Mesenteric fat pad (tissue), 1 donor: ENCODE measurements around the gene AGT. TPM values are rescaled to one million over a fixed set of nuclear protein-coding genes. Genes with fewer than 3 reads are reported as not detected.
"Not testable (repeated sequence)": the region's sequence is repeated elsewhere in the genome, so short reads cannot be mapped to it uniquely, and the experiment has no call there.

Experiments used
- DNase-seq: peaks from one replicate; pipeline ENCODE4 v3.0.0-alpha.2; 2020; ENCODE audit warnings: low spot score
- total RNA-seq: library from RNA; stranded (reverse); fragmentation: NEBNext Ultra II Directional; extraction: Animal tissue kit (Norgen Biotek cat#: 25700); gene quantifications from one replicate; pipeline ENCODE4 v1.2.1, GENCODE V29; 2021
- donor health status: DM: yes; HTN: yes; CAD: no.

Gene AGT
- total RNA-seq, 1 donor from 2014 or later = 3.7 TPM

DNA sequence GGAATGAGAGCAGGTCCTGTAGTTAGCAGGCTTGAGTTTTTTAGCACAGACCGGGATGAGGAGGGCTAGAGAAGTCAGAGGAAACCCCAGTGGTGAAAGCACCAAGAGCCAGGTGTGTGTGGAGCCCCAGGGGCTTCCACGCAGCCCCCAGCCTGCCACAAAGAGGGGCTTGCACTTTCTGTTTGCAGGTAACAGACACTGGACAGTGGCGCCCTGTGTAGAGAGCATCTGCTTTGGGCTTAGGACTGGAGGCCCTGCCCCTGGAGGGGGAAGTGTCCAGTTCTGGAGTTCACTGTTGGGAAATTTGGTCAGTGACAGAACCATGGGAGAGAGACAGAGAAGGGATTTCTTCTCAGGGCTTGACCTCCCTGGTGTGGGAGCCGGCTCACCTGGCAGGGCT is 19.5 kb downstream of the AGT start:
- DNase-seq = no peak

GRCh38 chr1:230693777-230694176 is 20.1 kb downstream of the AGT start:
- peak; percentile 71 for DNase-seq

DNA sequence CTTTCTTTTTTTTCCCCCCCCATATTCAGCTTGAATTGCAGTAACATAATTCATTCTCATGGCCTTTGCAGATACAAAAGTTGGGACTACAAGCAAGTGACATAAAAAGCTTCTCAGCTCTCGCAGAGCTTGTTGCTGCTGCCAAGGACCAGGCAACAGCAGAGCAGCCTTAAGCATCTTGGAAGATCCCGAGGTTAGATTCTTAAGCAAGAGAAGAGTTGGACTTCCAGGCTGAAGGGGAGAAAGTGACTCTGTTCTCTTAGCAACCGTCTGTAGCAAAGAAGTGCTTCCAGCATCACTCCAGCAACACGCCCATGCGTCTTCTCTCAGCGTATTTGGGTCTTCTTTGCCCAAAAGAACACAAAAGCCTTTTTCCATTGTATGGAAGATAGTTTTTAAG is 20.7 kb downstream of the AGT start:
- DNase-seq = no peak

DNA sequence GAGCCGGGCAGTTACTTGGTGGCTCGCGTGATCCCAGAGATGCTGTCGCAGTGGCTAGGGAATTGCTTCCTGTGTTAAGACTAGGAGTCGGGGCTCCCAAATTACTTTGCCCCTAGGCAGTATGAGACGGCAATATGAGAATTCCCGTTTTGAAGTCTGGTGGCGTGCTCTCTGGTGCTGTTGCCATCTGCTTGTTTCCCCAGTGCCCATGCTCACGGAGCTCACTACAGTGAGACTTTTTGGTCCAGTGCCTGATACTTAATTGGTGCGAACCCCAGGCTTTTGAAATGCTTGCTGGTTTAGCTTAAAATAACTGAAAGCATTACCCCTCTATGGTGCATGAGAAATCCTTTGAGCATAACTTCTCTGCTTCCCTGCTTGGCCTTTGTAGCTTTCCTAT is 22.3 kb downstream of the AGT start:
- DNase-seq = no peak

DNA sequence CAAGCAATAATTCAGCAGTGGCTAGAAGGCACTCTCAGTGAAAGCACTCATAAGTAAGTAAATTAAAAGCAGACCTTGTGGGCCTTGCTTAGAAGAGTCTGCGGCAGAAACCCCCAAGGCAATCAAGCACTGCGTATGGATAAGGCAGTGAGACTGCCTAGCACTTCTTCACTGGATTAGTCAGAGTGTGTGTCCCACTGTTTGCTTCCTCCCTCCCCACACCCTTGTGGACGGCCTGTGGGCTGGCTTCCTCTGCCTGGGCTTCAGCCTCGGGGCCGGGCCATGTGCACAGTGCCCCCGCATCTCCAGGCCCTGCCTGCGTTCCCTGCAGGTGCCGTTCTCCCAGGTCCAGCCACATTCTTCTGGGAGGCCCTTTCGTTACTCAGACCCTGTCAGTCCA is 23.8 kb downstream of the AGT start:
- no peak for DNase-seq

- no peak for DNase-seq
These were observed 27.2 kb downstream of the AGT start for GRCh38 chr1:230686747-230687146.

DNA sequence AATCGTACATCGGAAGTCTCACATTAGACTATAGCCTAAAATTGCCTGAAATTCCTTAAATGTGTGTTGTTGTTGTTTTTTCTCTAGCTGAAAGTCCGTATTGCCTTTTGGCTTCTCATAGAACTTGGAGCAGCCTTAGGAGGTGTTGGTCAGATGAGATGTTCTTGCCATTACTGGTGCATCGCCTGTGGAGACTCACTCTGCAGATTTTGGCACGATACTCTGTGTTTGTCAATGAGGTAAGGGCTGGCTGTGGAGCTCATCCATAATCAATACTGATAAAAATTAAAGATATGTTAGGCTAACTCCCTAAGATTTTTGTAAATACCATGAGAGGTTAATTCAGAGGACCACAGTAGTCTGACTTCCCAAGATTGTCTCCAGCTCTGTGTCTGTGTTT is 28.9 kb downstream of the AGT start:
- DNase-seq = no peak

- DNase-seq = no peak
These were observed 29.8 kb downstream of the AGT start for GRCh38 chr1:230684146-230684545.

- no peak for DNase-seq
These were observed 30.9 kb downstream of the AGT start for GRCh38 chr1:230682882-230683610.

DNA sequence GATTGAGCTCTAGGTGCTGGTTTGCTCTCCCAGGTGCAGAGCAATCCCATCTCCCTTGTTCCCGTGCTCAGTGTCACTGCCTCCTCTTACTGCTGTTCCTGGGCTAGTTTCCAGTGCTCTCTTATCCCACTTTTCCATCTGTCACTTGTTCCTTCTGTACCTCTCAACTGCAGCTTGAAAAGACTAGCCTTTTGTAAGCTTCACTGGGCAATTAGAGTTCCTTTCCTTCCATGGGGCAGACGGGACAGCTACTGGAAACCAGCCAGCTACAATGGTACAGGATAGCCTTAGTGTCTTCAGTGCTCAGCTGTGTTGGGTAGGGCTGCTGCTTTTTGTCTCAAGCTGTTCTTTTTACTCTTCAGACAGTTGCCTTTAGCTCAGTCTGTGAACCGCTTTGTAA is 31.6 kb downstream of the AGT start:
- no peak for DNase-seq

DNA sequence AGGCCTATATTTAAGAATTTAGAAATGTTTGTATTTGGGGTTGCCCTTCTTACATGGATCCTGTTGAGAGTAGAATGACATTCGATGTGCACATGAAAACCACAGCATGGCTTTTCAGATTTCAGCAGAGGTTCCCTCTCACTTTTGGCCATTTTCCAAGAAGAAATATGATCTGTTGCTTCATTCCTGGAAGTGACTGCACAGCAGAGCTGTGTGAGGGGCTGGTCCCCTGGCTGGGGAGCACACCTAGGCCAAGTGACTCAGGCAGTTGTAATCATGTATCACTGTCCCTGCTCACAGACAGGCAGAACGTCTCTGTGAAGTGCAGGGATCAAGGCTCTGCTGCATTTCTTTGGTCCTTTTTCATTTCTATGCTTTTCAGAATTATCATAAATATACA is 32.3 kb downstream of the AGT start:
- no peak for DNase-seq

DNA sequence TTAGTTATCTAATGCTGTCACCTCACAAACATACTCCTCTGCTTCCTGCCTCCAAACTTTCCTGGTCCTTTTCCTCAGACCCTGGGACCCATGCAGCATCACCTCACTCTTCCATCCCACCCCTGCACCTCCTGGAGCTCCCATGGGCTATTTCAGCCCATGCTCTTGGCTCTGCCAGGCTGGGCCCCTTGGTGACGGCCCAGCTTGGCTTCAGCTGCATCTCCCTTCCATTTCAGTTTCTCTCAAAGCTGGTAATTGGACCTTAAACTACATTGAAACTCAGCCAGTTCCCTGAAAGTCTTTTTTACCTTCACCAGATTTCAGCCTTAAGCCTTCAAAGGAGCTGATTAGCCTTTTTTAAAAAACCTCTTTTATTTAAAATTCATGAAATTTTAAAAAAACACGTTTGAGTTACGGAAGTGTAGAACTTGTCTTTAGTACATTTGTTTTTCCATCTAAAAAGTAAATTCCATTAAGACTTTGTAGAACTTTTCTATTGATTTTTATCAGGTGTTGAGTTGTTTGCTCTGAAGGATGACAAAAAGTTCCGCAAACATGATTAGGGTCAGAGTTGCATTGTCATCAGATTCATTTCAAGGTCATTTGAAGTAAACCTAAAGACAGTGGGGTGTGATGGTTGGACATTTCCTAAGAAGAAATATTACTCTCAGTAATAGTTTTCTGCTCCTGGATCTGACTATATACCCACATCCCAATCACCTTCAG is 33.5 kb downstream of the AGT start:
- DNase-seq = no peak

GRCh38 chr1:230679825-230680224 is 34.1 kb downstream of the AGT start:
- DNase-seq = no peak

DNA sequence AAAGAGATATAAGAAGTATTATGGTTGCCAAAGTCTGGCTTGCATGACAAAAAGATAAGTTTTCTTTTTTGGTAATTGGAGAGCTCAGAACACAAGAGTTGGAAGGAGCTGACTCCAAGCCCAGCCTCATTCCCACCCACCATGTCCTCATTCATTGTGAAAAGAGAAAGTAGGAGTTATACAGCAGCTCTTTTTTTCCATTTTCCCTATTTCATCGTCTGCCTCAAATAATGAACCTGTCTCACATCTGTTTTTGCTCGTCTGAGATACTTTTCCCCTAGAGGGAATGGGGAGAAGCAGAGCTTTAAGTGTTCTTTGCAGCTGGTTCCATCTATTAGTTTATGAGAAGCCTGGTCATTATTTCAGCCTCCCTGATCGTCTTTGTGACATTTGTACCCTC is 34.7 kb downstream of the AGT start:
- no peak for DNase-seq

GRCh38 chr1:230677200-230677599 is 36.7 kb downstream of the AGT start:
- no peak for DNase-seq

DNA sequence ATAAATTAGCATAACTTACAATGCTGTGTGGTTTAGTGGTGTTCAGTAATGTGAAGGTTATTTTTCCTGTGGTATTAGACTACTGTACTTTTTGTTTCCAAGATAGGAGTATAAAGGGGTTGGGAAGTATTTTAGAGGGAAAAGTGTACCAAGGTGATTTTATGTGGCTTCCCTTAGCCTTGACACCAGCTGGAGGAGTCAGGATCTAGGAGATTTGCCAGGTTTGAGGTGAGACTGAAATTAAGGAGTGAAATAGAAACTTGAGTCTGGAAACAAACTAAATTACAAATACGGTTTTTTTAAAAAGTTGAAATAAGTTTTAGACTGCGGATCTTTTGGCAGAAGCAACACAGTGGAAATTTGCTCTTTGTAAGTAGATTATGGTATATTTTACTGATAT is 39.3 kb downstream of the AGT start:
- DNase-seq = no peak

GRCh38 chr1:230669543-230669942 is 44.4 kb downstream of the AGT start:
- DNase-seq = no peak

DNA sequence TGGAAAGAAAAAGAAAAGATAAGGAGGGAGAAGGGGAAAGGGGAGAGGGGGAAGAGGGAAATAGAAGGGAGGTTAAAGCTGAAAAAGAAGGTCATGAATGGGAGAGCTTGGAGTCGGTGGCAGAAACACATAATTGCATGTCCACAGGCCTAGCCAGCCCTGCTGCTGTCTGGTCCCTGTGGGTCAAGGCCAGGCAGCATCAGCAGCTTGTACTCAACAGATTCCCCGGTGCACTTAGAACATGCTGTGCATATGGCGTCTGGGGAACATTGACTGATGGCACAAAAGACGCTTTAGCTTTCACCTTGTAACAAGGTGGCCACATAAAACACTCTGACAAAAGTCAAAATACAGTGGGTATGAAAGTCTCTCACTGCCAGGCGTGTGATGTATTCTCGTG is 45.7 kb downstream of the AGT start:
- DNase-seq = no peak

- DNase-seq = no peak
These were observed 51.9 kb downstream of the AGT start for GRCh38 chr1:230661976-230662375.

DNA sequence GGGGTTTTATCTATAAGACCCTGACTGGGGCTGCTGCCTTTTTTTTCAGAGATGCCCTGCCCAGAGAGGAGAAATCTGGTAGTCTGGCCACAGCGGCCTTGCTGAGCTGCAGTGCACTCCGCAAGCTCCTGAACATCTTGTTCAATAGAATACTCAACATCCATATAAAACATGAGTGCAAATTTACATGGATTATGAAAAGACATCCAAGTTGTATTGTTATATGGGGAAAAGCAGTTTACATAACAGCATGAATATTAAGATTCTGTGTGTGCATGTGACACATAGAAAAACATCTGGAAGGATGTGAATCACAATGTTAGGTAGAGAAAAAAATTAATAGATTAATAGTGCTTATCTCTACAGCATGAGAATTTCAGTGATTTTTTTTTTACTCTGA is 55.2 kb downstream of the AGT start:
- no peak for DNase-seq

GRCh38 chr1:230658103-230658502 is 55.8 kb downstream of the AGT start:
- not testable (repeated sequence) for DNase-seq

GRCh38 chr1:230656719-230657118 is 57.2 kb downstream of the AGT start:
- not testable (repeated sequence) for DNase-seq
